ENCODE measurements around the gene CTF1.

GRCh38 chr16:30923554-30924075 is 27.2 kb downstream of the CTF1 start, which contains the start of gene FBXL19:
- TF ChIP-seq CTCF (IDR thresholded peaks at IDR 0.05 in 4 of 5, conservative IDR thresholded peaks at IDR 0.05 in 1 of 5), result no peak
- no peak for TF ChIP-seq POLR2A (IDR thresholded peaks at IDR 0.05)

Measured in gastrocnemius medialis (tissue), 4 donors.